ENCODE data around the gene ERI3.

DNA sequence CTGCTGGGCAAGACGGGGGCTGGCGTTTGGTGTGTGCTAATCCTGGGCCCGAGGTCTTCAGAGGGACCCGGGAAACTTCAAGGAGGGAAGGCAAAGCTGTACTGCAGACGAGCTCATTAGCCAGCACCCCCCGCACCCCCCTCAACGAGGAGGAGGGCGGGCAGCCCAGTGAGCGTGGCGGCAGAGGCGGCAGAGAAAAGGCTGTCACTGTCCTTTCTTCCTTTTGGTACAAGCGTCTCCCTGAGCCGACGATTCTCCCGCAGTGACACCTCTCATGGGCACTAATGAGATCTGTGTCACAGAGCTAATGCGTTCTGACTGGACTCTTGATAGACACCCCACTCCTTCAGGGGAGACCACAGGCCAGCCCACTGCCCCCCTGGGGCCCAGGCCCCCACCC lies 112.3 kb downstream of the ERI3 start:
- TF ChIP-seq, protein P1, sequence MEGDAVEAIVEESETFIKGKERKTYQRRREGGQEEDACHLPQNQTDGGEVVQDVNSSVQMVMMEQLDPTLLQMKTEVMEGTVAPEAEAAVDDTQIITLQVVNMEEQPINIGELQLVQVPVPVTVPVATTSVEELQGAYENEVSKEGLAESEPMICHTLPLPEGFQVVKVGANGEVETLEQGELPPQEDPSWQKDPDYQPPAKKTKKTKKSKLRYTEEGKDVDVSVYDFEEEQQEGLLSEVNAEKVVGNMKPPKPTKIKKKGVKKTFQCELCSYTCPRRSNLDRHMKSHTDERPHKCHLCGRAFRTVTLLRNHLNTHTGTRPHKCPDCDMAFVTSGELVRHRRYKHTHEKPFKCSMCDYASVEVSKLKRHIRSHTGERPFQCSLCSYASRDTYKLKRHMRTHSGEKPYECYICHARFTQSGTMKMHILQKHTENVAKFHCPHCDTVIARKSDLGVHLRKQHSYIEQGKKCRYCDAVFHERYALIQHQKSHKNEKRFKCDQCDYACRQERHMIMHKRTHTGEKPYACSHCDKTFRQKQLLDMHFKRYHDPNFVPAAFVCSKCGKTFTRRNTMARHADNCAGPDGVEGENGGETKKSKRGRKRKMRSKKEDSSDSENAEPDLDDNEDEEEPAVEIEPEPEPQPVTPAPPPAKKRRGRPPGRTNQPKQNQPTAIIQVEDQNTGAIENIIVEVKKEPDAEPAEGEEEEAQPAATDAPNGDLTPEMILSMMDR (IDR thresholded peaks at IDR 0.05): no peak
- no peak for TF ChIP-seq EZH2 (IDR thresholded peaks at IDR 0.05)
- no peak for TF ChIP-seq EZH2phosphoT487 (IDR thresholded peaks at IDR 0.05)
